Activated T-cell treated with anti-CD3 and anti-CD28 coated beads, Interleukin-2, amount 50 U/mL, for 72 hours (primary cell): Measurements from ENCODE around the gene C1orf74. TPM values are rescaled to one million over a fixed set of nuclear protein-coding genes. Genes with fewer than 3 reads are reported as not detected.
A peak's percentile ranks its signal among the peaks of the same experiment; 100 is the strongest.

Source experiments
- ATAC-seq, 2 donors: fragments of 150-1000 bp; cut with Tn5 transposase; replicated peaks in 1 of 2; 2 replicates each; pipeline ENCODE4 v1.10.0; 2021; ENCODE audit warnings: moderate library complexity in 2 of 2, mild to moderate bottlenecking in 1 of 2
- DNase-seq, 2 donors: peaks; one replicate each; pipeline ENCODE4 v3.0.0; 2021 to 2022; ENCODE audit warnings: mixed read lengths in 1 of 2
- H3K27ac Mint-ChIP-seq: one replicate; pipeline ENCODE4 v1.8.0; 2022; ENCODE audit warnings: mild to moderate bottlenecking, moderate library complexity, mixed read lengths
- H3K27me3 Mint-ChIP-seq: one replicate; pipeline ENCODE4 v1.8.0; 2022; ENCODE audit warnings: low read depth, mixed read lengths
- H3K36me3 Mint-ChIP-seq, 2 donors: one replicate each; pipeline ENCODE4 v1.8.0; 2022; ENCODE audit warnings: mixed read lengths in 2 of 2, mild to moderate bottlenecking in 1 of 2; ENCODE audit not compliant: insufficient read depth in 2 of 2
- H3K4me1 Mint-ChIP-seq: one replicate; pipeline ENCODE4 v1.8.0; 2022; ENCODE audit warnings: low read depth, mixed read lengths
- H3K4me3 Mint-ChIP-seq, 2 donors: one replicate each; pipeline ENCODE4 v1.8.0; 2022; ENCODE audit warnings: mild to moderate bottlenecking in 2 of 2, mixed read lengths in 2 of 2, moderate library complexity in 2 of 2
- H3K9me3 Mint-ChIP-seq, 2 donors: one replicate each; pipeline ENCODE4 v1.8.0; 2022; ENCODE audit warnings: mixed read lengths in 2 of 2
- total RNA-seq, 2 donors: library from RNA; stranded (reverse); gene quantifications; one replicate each; pipeline ENCODE4 v1.2.3, GENCODE V29; 2022

Gene C1orf74
- 1 to 10 TPM; 2.8 to 3.3 TPM for total RNA-seq

GRCh38 chr1:209784265-209785169 lies at the start of gene C1orf74:
Gene C1orf74 (minus strand): TSS chr1:209784559. CDS start chr1:209783634, 925 bp downstream.
- peak; percentile 98 for ATAC-seq
- Mint-ChIP-seq H3K4me3 (peak within 1 kb of the TSS; percentile 82 to 92), H3K27ac (peak within 1 kb of the TSS; percentile 93), H3K4me1 (peaks cover 44% of the 10 kb centered on the region), H3K36me3 (peaks cover 5 to 6% of the 10 kb centered on the region in 2 donors), H3K27me3 (no peaks in the 10 kb centered on the region), H3K9me3 (peaks cover 2 to 3% of the 10 kb centered on the region in 2 donors)
- DNase-seq = peak; percentile 99 to 100

GRCh38 chr1:209831615-209832014 lies 47.3 kb upstream of the C1orf74 start:
- H3K27me3 Mint-ChIP-seq = no peaks in the 10 kb centered on the region
- no peaks in the 10 kb centered on the region for H3K9me3 Mint-ChIP-seq
- H3K27ac Mint-ChIP-seq = no peak overlapping the region
- peaks cover 11 to 51% of the 10 kb centered on the region in 2 donors for H3K36me3 Mint-ChIP-seq
- H3K4me1 Mint-ChIP-seq = peaks cover 80% of the 10 kb centered on the region
- no peak overlapping the region for H3K4me3 Mint-ChIP-seq
- ATAC-seq (no peak), DNase-seq (no peak)

GRCh38 chr1:209830722-209831121 lies 46.4 kb upstream of the C1orf74 start:
- DNase-seq (no peak), ATAC-seq (no peak)
- no peaks in the 10 kb centered on the region for H3K27me3 Mint-ChIP-seq
- H3K4me1 Mint-ChIP-seq = peaks cover 73% of the 10 kb centered on the region
- peak overlapping the region in 1 of 2 donors; percentile 96 for H3K4me3 Mint-ChIP-seq
- H3K9me3 Mint-ChIP-seq = no peaks in the 10 kb centered on the region
- H3K27ac Mint-ChIP-seq = peak overlapping the region; percentile 1
- peaks cover 11 to 49% of the 10 kb centered on the region in 2 donors for H3K36me3 Mint-ChIP-seq

- no peak for ATAC-seq
- H3K27ac Mint-ChIP-seq = peak overlapping the region; percentile 1
- no peaks in the 10 kb centered on the region for H3K27me3 Mint-ChIP-seq
- H3K4me1 Mint-ChIP-seq = peaks cover 63% of the 10 kb centered on the region
- H3K4me3 Mint-ChIP-seq = peak overlapping the region; percentile 74 to 96
- peaks cover 11 to 40% of the 10 kb centered on the region in 2 donors for H3K36me3 Mint-ChIP-seq
- no peaks in the 10 kb centered on the region for H3K9me3 Mint-ChIP-seq
- DNase-seq = no peak
These were observed 45.4 kb upstream of the C1orf74 start for GRCh38 chr1:209829716-209830115.

- Mint-ChIP-seq H3K27ac (peak within 1 kb of the TSS; percentile 89), H3K4me1 (peaks cover 61% of the 10 kb centered on the region), H3K36me3 (peaks cover 5 to 24% of the 10 kb centered on the region in 2 donors), H3K4me3 (peak within 1 kb of the TSS; percentile 74 to 96), H3K9me3 (no peaks in the 10 kb centered on the region), H3K27me3 (peaks cover 5% of the 10 kb centered on the region)
- DNase-seq = peak; percentile 91 to 95
- peak; percentile 90 to 91 for ATAC-seq
These were observed 43.3 kb upstream of the C1orf74 start, which contains the start of gene UTP25 for GRCh38 chr1:209827384-209828262. Gene UTP25 (plus strand): TSS chr1:209827972. CDS start chr1:209828064, 92 bp downstream.

GRCh38 chr1:209825591-209826434 lies 41.5 kb upstream of the C1orf74 start:
- Mint-ChIP-seq H3K4me1 (peaks cover 53% of the 10 kb centered on the region), H3K4me3 (no peak overlapping the region), H3K27ac (no peak overlapping the region), H3K27me3 (peaks cover 16% of the 10 kb centered on the region), H3K9me3 (no peaks in the 10 kb centered on the region), H3K36me3 (peaks cover 3 to 12% of the 10 kb centered on the region in 2 donors)
- ATAC-seq (no peak), DNase-seq (no peak)

GRCh38 chr1:209823143-209824041 lies 39.0 kb upstream of the C1orf74 start:
- ATAC-seq (peak; percentile 22 to 26), DNase-seq (peak; percentile 14 to 31)
- no peaks in the 10 kb centered on the region for H3K9me3 Mint-ChIP-seq
- peak overlapping the region; percentile 7 to 67 for H3K4me3 Mint-ChIP-seq
- peaks cover 29% of the 10 kb centered on the region for H3K4me1 Mint-ChIP-seq
- H3K27ac Mint-ChIP-seq = peak overlapping the region; percentile 10
- H3K27me3 Mint-ChIP-seq = peaks cover 35% of the 10 kb centered on the region
- peaks cover 0 to 2% of the 10 kb centered on the region in 2 donors for H3K36me3 Mint-ChIP-seq

- no peak for DNase-seq
- no peak overlapping the region for H3K27ac Mint-ChIP-seq
- no peaks in the 10 kb centered on the region for H3K9me3 Mint-ChIP-seq
- H3K4me3 Mint-ChIP-seq = peak overlapping the region; percentile 7 to 67
- H3K27me3 Mint-ChIP-seq = peaks cover 35% of the 10 kb centered on the region
- no peaks in the 10 kb centered on the region for H3K36me3 Mint-ChIP-seq
- no peak for ATAC-seq
- peaks cover 26% of the 10 kb centered on the region for H3K4me1 Mint-ChIP-seq
These were observed 38.3 kb upstream of the C1orf74 start for GRCh38 chr1:209822706-209823105.

GRCh38 chr1:209820986-209821385 lies 36.6 kb upstream of the C1orf74 start:
- peaks cover 18% of the 10 kb centered on the region for H3K4me1 Mint-ChIP-seq
- H3K36me3 Mint-ChIP-seq = no peaks in the 10 kb centered on the region
- no peak overlapping the region for H3K27ac Mint-ChIP-seq
- DNase-seq = no peak
- H3K27me3 Mint-ChIP-seq = peaks cover 35% of the 10 kb centered on the region
- no peak for ATAC-seq
- no peak overlapping the region for H3K4me3 Mint-ChIP-seq
- no peaks in the 10 kb centered on the region for H3K9me3 Mint-ChIP-seq

- Mint-ChIP-seq H3K27me3 (peaks cover 35% of the 10 kb centered on the region), H3K4me3 (no peak overlapping the region), H3K36me3 (no peaks in the 10 kb centered on the region), H3K4me1 (peaks cover 29% of the 10 kb centered on the region), H3K27ac (no peak overlapping the region), H3K9me3 (no peaks in the 10 kb centered on the region)
- ATAC-seq (no peak), DNase-seq (no peak)
These were observed 34.7 kb upstream of the C1orf74 start for GRCh38 chr1:209819058-209819457.

GRCh38 chr1:209817691-209818090 lies 33.3 kb upstream of the C1orf74 start:
- Mint-ChIP-seq H3K9me3 (no peaks in the 10 kb centered on the region), H3K4me1 (peaks cover 16% of the 10 kb centered on the region), H3K36me3 (no peaks in the 10 kb centered on the region), H3K4me3 (no peak overlapping the region), H3K27ac (no peak overlapping the region), H3K27me3 (peaks cover 31% of the 10 kb centered on the region)
- no peak for ATAC-seq
- DNase-seq = no peak
